ENCODE data around the gene CD59.
"Not testable (repeated sequence)": the region's sequence is repeated elsewhere in the genome, so short reads cannot be mapped to it uniquely, and the experiment has no call there.

CD59 gene

DNA sequence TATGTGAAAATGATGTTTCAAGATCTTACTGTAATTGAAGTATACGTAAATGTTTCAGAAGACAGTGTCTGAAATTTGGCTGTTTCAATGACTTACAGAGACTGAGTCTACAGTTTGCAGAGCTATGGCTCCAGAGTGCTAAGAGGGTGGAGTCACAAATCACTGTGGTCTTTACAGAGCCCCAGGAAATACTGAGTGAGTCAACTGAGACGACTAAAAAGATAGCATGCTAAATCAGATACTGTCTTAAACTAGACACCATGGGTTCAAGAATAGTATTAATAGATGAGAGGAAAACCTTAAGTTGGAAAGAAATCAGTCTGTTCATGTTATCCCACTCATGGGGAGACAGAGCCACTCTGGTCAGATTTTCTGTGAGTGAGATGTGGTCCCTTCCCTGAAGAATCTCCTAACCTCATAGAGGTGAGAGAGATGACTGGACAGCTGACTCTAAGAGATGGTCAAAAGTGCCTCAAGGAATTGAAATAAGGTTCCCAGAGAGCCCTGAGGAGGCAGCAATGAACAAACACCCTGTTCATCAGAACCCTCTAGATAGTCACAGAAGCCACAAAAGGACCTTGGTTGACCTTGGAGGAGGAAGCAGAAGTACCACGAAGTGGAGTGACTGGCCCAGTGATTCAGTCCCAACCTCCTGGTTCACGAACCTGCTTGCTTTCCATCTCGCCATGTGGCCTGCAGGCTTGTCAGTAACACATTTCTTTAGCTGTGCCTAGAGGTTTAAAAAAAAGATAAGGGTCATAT, 65.8 kb downstream of the CD59 start:
- in situ Hi-C loops (cut with HindIII; ENCODE audit: low sequenced_read_pairs): no loop called here

DNA sequence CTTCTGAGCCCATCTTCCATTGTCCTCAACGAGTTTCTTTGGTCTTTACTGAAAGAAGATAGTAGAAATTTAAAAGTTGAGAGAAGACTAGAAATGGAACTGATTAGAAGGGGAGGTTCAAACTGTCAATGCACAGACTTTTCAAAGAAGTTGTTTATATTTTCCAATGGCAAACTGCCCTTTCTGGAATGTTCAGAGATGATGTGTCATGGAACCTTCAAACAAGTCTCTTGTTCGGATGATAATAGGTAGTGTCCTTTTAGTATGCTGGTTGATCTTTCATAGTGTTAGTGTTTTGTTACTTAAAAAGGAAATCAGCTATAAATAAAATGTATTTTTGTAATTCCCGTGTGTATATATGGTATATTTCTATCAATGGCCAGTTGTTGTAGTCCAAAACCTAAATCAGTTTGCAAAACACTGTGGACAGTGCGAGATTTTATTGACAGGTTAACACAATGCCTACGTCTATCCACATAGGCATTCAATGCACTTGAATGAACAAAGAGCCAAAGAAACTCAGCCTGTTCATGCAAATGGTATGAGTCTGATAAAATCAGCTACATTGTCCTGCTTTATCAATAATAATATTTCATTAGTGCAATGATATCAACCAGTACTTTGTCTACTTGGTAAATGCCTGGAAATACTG, 66.5 kb downstream of the CD59 start:
- in situ Hi-C loops (cut with HindIII; ENCODE audit: low sequenced_read_pairs): no loop called here

DNA sequence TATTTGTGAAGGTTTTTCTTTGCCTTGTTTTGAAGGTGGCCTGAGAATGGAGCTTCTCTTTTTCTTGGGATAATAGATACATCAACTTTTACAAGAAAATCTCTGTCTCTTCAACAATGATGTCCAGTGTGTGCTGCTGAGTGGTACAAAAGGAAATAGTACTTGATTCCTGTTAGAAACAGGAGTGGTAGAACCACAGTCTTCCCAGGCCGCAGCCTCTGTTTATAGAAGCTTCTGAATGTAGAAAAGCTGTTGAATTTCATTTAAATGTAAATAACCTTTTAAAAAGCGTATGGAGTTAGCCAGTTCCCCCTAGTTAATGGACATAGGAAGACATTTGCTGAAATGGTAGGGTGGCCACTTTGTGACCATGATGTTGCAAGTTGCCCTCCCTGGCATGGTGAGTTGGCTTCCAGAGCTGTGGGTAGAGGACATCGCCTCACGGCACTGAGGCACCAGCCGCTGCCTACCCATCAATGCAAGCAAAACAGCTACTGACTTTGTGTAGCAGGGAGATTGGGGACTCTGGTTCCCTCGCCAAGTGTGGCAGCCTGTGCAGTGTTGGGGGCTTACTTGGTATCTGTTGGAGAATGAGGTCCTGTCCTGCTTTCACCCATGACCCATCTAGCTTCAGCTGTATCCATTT, 67.1 kb downstream of the CD59 start:
- in situ Hi-C loops (cut with HindIII; ENCODE audit: low sequenced_read_pairs): no loop called here

DNA sequence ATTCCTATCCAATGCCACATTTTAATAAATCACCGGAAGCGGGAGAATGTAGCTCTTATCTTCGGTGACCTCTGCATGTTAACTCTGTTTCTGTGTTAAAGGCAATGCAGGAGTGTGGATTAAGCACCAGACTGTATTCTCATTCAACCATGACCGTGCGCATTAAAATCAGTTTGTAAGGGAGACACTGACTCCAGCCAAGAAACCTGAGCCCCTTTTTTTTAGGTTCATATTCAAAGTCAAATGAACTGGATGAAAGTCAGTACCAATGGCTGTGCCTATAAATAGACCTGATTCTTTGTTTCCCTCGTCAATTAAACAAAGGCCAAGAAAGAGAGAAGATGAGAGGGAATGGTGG, 67.8 kb downstream of the CD59 start:
- in situ Hi-C loops (cut with HindIII; ENCODE audit: low sequenced_read_pairs): no loop called here

DNA sequence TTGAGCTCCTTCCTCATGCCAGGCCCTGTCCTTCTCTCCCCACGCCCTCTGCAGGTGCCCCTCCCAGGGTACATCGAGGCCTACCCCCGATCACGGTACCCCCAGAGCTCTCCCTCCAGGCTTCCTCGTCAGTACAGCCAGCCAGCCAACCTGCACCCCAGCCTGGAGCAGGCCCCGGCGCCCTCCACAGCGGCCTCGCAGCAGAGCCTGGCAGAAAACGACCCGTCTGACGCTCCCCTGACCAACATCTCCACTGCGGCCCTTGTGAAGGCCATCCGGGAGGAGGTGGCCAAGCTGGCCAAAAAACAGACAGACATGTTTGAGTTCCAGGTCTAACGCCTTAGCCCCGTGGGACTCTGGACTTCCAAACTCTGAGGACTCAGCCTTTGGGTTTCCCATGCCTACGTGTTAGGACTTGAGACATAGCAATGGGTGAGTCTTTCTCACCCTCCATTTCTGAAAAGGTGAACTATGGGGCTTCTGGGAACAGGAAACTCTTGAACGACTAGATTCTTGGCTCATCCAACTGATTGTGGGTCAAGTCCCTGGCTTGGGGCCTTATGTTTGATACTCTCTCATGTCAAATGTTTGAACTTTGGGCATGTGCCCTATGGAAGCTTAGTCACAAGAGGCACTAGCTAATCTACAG, 68.3 kb downstream of the CD59 start:
- in situ Hi-C loops (cut with HindIII; ENCODE audit: low sequenced_read_pairs): no loop called here

DNA sequence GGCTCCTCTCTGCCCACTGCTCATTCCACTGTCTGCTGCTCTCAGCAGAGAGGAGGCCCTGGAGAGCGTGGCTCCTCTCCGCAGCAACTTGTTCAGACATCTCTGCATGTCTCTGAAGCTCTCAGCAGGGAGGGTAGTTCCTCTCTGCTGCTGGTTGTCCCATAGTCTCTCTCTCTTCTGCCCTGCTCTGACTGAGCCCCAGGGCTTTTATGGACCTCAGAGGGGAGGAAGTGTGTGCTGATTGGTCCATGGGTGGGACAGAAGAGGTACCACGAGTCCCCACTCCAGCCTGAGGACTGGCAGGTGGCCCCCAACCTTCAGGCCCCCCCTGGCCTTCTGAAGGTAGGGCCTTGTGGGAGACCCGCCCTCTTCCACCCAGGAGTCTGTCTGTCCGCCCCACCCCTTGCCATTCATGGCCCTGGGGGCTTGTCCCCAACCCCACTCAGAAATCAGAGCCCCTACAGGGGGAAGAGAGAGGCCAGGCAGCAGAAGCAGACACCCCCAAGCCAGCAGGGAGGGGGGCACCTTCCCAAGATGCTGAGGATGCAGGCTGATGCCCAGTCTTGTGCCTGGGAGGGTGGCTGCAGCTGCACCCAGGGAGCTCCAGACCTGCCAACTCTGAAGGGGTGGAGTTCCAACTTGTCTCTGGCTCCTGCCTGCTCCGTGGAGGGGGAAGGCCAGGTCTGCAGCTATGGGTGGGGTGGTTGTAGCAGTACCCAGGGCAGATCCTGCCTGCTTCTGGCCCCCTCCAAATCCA, 70.7 kb downstream of the CD59 start:
- in situ Hi-C loops (cut with HindIII; ENCODE audit: low sequenced_read_pairs): no loop called here

DNA sequence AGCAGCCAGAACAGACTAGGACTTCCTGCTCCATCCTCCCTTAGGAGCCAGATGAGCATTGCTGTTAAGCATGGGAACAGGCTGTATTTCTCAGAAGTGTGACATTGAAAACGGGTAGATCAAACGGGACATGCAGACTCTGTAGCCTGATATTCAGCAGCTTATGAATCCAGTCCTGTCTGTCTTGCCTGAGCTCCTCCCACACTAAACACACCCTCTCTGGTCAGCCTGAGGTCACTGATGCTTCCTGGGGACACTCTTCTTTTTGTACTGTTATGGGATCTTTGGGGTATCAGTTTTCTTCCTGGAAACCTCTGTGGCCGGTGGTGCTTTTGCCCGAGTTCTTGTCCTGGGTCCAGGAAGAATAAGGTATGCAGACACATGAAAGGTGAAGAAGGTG, 71.4 kb downstream of the CD59 start:
- in situ Hi-C loops (cut with HindIII; ENCODE audit: low sequenced_read_pairs): no loop called here

DNA sequence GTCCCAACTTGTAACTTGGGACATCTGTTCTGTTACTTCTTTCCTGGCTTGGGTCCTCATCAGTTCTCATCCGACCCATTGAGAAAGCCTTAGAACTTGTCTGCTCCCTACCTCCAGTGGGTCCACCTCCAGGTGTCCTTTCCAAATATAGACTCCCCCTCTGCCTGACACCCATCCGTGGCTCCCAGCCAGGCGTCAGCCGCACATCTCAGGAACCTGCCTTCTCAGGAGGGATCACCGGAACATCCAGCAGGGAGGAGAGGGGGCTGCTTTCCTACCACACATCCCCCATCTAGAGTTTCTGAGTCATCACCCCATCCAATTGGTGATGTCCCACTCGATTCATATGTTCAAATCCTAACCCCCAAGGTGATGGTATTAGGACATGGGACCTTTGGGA, 72.1 kb downstream of the CD59 start:
- in situ Hi-C loops (cut with HindIII; ENCODE audit: low sequenced_read_pairs): no loop called here

DNA sequence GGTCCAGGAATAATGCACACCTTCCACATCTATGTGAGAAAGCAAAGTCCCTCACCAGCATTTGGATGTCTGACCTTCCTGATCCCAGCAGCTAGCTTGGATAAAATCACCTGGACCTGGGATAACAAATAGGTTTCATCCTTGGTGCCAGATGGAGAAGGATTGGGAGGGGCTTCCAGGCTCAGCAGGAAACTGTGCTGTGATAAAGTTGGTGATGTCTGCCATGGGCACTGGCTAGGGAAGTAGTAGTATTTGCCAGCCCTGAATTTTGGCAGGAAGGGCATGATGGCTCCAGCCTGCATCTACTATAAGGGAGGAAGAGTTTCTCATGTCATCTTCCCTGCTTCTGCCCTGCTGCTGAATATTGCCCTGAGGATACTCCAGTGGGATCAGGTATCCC, 73.1 kb downstream of the CD59 start:
- in situ Hi-C loops (cut with HindIII; ENCODE audit: low sequenced_read_pairs): no loop called here

DNA sequence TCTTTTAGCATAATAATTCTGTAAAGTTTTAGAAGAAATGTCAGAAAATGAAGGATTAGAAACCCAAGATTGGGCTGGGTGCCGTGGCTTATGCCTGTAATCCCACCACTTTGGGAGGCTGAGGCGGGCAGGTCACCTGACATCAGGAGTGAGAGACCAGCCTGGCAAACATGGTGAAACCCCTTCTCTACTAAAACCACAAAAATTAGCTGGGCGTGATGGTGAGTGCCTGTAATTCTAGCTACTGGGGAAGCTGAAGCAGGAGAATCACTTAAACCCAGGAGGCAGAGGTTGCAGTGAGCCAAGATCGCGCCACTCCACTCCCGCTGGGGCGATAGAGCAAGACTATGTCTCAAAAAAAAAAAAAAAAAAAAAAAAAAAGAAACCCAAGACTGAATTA, 74.7 kb downstream of the CD59 start:
- in situ Hi-C loops (cut with HindIII; ENCODE audit: low sequenced_read_pairs): not testable (repeated sequence)

DNA sequence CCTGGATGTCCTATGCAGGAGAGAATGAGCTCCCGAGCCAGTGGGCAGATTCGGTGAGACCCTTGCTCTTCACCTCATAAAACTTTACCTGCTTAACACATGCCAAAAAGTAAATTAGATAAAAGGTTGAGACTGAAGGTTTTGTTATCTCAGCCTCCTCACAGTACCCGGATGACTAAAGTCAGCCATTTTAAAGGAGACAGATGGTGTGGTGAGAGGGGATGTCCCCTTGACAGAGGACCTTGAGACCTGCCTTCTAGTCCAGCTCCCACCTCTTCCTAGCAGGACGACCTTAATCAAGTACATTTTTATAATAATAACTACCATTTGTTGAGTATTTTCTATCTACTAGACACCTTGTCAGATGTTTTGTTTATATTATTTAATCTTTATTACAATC, 75.3 kb downstream of the CD59 start:
- in situ Hi-C loops (cut with HindIII; ENCODE audit: low sequenced_read_pairs): no loop called here

DNA sequence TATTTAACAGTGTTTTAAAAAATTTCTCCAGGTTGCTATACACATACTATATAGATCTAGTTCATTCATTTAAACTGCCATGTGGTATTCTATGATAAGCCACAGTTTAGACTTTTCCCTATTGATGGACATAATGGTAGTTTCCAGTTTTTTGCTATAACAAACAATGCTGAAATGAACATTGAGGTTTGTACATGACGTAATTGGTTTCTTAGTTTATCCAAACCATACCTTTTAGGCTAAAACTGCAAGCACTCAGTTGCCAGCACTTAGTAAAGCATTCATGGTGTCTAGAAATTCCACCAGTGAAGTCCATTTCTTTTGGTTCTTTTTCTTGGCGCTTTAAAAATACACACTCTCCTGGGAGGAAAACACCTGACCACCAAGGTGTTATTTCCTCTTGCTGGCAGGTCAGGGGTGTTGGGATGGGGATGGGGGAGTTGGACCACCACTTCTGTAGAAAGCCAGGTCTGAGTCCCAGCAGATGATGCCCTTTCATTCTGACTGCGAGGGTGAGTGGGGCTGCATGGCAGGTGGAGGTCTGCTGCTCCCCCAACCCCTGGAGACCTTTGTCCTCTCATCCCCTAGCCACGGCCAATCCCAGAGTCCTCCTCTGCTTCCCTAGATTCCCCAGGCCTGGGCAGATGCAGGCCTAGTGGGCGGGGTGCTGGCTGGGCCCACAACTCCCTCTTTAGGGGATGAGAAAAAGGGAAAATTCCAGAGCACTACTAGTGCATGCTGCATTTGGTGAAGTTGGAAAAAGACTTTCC, 76.7 kb downstream of the CD59 start:
- in situ Hi-C loops (cut with HindIII; ENCODE audit: low sequenced_read_pairs): no loop called here

DNA sequence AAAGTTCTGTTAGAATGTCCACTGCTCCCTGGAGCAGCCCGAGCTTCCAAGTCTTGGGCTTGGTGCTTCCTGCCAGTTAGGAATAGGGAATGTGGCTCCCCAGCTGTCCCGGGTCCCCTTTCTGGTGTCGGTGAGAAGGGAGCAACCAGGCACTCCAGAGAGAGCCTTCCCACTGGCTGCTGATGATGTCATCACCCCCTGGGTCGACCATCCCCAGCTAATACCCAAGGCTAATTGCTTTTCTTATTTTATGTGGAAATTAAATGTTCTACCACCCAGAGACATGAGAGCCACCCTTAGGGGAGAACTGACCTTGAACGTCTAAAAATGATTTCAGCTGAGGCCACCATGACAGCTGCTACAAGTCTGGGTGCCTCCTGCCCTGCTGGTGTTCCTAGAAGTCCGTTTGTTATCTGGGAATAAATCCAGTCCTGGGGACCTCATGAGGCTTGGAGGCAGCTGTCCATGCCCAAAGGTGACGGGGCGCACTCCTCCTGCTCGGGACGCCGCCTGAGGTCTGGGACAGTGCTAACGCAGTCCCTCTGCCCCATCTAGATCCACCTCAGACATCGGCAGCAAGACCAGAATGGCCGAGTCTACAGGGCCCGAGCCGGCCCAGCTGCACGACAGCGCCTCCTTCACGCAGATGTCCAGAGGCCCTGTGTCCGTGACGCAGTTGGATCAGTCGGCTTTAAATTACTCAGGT, 77.9 kb downstream of the CD59 start:
- in situ Hi-C loops (cut with HindIII; ENCODE audit: low sequenced_read_pairs): no loop called here

DNA sequence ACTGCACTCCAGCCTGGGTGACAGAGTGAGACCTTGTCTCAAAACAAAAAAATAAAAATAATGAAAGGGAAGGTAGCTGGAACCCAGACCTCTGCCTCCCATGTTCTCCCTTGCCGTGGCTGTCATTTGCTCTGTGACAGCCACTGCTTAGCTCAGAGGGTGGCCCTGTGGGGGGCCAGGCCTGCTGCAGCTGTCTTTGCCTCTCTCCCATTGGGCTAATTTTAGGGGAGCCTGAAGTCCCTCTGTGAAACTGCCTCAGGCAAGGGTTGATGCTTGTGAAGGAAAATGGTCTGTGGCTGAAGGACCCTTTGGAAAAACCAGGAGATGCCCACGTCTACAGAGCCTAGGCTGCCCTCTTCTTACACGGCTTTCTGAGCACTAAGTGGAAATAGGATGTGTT, 78.5 kb downstream of the CD59 start:
- in situ Hi-C loops (cut with HindIII; ENCODE audit: low sequenced_read_pairs): no loop called here

DNA sequence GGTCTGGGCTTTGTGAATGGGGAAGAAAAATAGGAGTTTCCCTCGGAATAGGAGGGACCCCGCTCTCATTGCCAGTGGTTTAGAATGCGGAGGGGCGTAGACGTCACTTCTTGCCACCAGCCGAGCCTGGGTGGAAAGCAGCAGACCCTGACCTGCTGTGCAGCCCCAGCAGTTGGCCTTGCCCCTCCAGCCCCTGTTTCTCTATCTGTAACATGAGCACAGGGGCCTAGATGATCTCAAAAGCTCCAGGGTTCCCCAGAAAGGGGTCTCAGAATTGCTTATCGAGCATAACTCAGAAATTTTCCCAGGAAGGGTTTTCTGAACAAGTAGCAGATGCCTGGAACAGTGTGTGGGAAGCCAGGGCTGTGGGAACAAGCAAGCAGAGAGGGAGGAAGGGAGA, 79.5 kb downstream of the CD59 start:
- in situ Hi-C loops (cut with HindIII; ENCODE audit: low sequenced_read_pairs): no loop called here

DNA sequence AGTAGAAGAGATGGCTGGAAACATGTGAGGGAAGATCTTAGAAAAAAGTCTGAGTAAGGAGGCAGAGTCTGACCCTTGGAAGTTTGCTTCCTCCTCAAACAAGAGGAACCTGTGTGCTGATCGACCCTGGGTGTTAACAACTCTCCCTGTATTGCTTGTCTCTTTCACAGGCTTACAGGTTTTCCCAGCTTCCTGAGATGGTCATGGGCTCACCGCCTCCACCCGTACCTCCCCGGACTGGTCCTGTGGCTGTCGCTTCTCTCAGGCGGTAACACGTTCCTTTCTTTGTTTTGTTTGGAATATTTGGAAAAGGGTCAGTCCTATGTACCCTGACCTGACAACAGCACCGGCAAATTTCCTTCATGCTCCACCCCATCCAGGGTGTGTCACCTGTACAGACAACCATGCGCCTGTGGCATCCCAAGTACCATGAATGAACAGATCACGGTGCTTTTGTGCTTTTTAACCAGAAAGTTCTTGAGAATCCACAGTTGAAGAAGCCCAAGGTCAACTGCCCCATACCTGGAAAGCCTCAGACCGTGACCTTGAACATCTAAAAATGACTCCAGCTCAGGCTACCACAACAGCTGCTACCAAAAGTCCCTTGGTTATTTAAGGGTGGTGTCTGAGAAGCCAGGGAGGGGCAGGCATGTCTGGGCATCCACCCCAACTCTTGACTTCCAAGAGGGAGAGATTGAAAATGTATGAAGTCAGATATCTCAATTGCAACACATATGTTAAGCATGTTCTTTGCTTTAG, 80.2 kb downstream of the CD59 start:
- in situ Hi-C loops (cut with HindIII; ENCODE audit: low sequenced_read_pairs): no loop called here

DNA sequence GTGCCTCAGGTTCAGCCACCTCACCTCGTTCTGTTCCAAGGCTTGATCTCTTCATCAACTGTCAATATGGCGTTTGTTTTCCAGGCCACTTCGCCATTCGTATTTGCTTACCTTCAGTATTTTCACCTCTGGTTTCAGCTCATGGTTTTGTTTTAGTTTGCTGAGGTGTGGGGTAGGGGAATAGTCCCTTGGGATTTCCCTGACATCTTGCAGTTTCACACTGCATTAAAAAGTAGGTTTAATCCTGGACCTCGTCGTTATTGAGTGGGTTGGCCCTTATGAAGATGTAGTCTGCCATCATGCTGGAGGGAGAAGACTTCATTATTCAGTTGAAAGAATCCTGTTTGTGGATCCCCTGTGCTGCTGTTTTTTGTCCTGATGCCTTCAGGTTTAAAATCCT, 81.6 kb downstream of the CD59 start:
- in situ Hi-C loops (cut with HindIII; ENCODE audit: low sequenced_read_pairs): no loop called here
